ENCODE results near the gene BACH2. TPM values are rescaled to one million over a fixed set of nuclear protein-coding genes. Genes with fewer than 3 reads are reported as not detected.

Gene BACH2
- total RNA-seq, 1 donor from 2014 or later, result 34.1 TPM

DNA sequence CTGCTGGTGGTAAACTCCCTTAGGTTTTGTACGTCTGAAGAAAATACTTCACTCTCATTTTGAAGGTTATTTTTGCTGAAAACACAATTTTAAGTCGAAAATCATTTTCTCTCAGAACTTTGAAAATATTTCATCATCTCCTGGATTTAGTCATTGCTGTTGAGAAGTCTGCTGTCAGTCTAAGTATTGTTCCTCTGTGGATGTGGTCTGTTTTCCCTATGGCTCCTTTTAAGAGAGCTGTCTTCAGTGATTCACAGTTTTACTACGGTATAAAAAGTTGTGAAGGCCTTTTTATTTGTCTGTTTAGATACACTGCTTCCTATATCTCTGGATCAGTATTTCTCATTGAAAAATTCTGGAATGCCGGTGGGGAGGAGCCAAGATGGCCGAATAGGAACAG, 243.0 kb downstream of the BACH2 start:
- Mint-ChIP-seq H3K27ac (no peak overlapping the region), H3K4me3 (no peak overlapping the region), H3K36me3 (peaks cover 34% of the 10 kb centered on the region), H3K27me3 (ENCODE audit: low read depth) (no peaks in the 10 kb centered on the region), H3K4me1 (no peaks in the 10 kb centered on the region), H3K9me3 (peaks cover 36% of the 10 kb centered on the region)
- DNase-seq (ENCODE audit: low spot score in 2 of 2, unreplicated experiment in 2 of 2), result no peak
- TF ChIP-seq, protein P1, sequence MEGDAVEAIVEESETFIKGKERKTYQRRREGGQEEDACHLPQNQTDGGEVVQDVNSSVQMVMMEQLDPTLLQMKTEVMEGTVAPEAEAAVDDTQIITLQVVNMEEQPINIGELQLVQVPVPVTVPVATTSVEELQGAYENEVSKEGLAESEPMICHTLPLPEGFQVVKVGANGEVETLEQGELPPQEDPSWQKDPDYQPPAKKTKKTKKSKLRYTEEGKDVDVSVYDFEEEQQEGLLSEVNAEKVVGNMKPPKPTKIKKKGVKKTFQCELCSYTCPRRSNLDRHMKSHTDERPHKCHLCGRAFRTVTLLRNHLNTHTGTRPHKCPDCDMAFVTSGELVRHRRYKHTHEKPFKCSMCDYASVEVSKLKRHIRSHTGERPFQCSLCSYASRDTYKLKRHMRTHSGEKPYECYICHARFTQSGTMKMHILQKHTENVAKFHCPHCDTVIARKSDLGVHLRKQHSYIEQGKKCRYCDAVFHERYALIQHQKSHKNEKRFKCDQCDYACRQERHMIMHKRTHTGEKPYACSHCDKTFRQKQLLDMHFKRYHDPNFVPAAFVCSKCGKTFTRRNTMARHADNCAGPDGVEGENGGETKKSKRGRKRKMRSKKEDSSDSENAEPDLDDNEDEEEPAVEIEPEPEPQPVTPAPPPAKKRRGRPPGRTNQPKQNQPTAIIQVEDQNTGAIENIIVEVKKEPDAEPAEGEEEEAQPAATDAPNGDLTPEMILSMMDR (IDR thresholded peaks at IDR 0.05; ENCODE audit: unreplicated experiment), result no peak

DNA sequence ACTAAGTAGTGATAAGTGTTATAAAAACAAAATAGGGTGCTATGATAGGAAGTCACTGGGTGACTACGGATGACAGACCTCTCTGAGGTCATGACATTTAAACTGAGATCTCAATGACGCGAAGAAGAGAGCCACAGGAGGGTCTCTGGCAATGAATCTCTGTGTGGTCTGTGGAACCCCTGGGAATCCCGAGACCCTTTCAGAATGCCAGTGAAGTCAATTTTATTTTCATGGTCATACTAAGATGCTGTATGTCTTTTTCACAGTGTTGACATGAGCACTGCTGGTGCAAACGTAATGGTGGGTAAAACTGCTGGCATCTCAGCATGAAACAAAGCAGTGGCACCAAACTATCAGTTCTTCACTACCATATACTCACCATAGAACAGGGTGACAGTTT, 247.3 kb downstream of the BACH2 start:
- H3K4me1 Mint-ChIP-seq, result peaks cover 2% of the 10 kb centered on the region
- H3K9me3 Mint-ChIP-seq, result peaks cover 16% of the 10 kb centered on the region
- H3K27me3 Mint-ChIP-seq (ENCODE audit: low read depth), result no peaks in the 10 kb centered on the region
- H3K36me3 Mint-ChIP-seq, result peaks cover 14% of the 10 kb centered on the region
- TF ChIP-seq, protein P1 (IDR thresholded peaks at IDR 0.05; ENCODE audit: unreplicated experiment), result no peak
- no peak for DNase-seq (ENCODE audit: low spot score in 2 of 2, unreplicated experiment in 2 of 2)
- no peak overlapping the region for H3K27ac Mint-ChIP-seq
- no peak overlapping the region for H3K4me3 Mint-ChIP-seq

- DNase-seq (ENCODE audit: low spot score in 2 of 2, unreplicated experiment in 2 of 2), result no peak
- Mint-ChIP-seq H3K4me1 (peaks cover 2% of the 10 kb centered on the region), H3K4me3 (no peak overlapping the region), H3K27ac (no peak overlapping the region), H3K36me3 (peaks cover 7% of the 10 kb centered on the region), H3K27me3 (ENCODE audit: low read depth) (no peaks in the 10 kb centered on the region), H3K9me3 (peaks cover 10% of the 10 kb centered on the region)
- TF ChIP-seq, protein P1 (IDR thresholded peaks at IDR 0.05; ENCODE audit: unreplicated experiment), result no peak
These were observed 248.3 kb downstream of the BACH2 start for GRCh38 chr6:90048206-90048967.

- Mint-ChIP-seq H3K9me3 (no peaks in the 10 kb centered on the region), H3K4me3 (no peak overlapping the region), H3K36me3 (no peaks in the 10 kb centered on the region), H3K27ac (no peak overlapping the region), H3K27me3 (ENCODE audit: low read depth) (no peaks in the 10 kb centered on the region), H3K4me1 (peaks cover 2% of the 10 kb centered on the region)
- DNase-seq (ENCODE audit: low spot score in 2 of 2, unreplicated experiment in 2 of 2), result no peak
- TF ChIP-seq, protein P1 (IDR thresholded peaks at IDR 0.05; ENCODE audit: unreplicated experiment), result no peak
These were observed 251.1 kb downstream of the BACH2 start for GRCh38 chr6:90045535-90045934.

GRCh38 chr6:90044833-90045381, 251.7 kb downstream of the BACH2 start:
- peaks cover 2% of the 10 kb centered on the region for H3K4me1 Mint-ChIP-seq
- TF ChIP-seq, protein P1 (IDR thresholded peaks at IDR 0.05; ENCODE audit: unreplicated experiment), result no peak

More at GRCh38 chr6:90044833-90045381, 251.7 kb downstream of the BACH2 start:
- DNase-seq (ENCODE audit: low spot score in 2 of 2, unreplicated experiment in 2 of 2), result no peak
- H3K4me3 Mint-ChIP-seq, result no peak overlapping the region
- H3K27ac Mint-ChIP-seq, result no peak overlapping the region
- H3K9me3 Mint-ChIP-seq, result no peaks in the 10 kb centered on the region
- no peaks in the 10 kb centered on the region for H3K27me3 Mint-ChIP-seq (ENCODE audit: low read depth)
- no peaks in the 10 kb centered on the region for H3K36me3 Mint-ChIP-seq

Measured in mesothelial cell of epicardium (in vitro differentiated cells).